GM19467 (cell line): ENCODE data around the gene PLCZ1.

Experiments used
- ATAC-seq: cut with Tn5 transposase; IDR thresholded peaks from one replicate; pipeline ENCODE4 v1.9.1; 2021; ENCODE audit warnings: mild to moderate bottlenecking, moderate library complexity; ENCODE audit not compliant: unreplicated experiment

The PLCZ1 gene

GRCh38 chr12:18640321-18640955 is 97.4 kb downstream of the PLCZ1 start:
- no peak for ATAC-seq

GRCh38 chr12:18634382-18634781 is 103.4 kb downstream of the PLCZ1 start:
- ATAC-seq = no peak
